ENCODE data around the gene TMEM74B.

GRCh38 chr20:1144401-1145172, 40.2 kb downstream of the TMEM74B start:
- no peak for TF ChIP-seq CTCF (IDR thresholded peaks at IDR 0.05)
- TF ChIP-seq POLR2A (IDR thresholded peaks at IDR 0.05) = no peak
